ENCODE data around the gene FRMD4A. TPM values are rescaled to one million over a fixed set of nuclear protein-coding genes. Genes with fewer than 3 reads are reported as not detected.

FRMD4A gene
- total RNA-seq, 2 experiments from 2014 or later = 0.88 to 1.4 TPM

GRCh38 chr10:13693783-13694700 is 636.7 kb downstream of the FRMD4A start:
- no peak for ATAC-seq (ENCODE audit: low read depth)
- H3K4me3 Mint-ChIP-seq = no peak overlapping the region
- no peaks in the 10 kb centered on the region for H3K36me3 Mint-ChIP-seq
- H3K4me1 Mint-ChIP-seq = no peaks in the 10 kb centered on the region
- POLR2A ChIA-PET = no interaction called here
- H3K9me3 Mint-ChIP-seq = no peaks in the 10 kb centered on the region
- DNase-seq = no peak
- H3K27ac Mint-ChIP-seq = no peak overlapping the region
- H3K27me3 Mint-ChIP-seq = peaks cover 2% of the 10 kb centered on the region

GRCh38 chr10:13690281-13690825 is 640.4 kb downstream of the FRMD4A start:
- Mint-ChIP-seq H3K27me3 (peaks cover 6% of the 10 kb centered on the region), H3K4me3 (no peak overlapping the region), H3K36me3 (no peaks in the 10 kb centered on the region), H3K27ac (no peak overlapping the region), H3K4me1 (no peaks in the 10 kb centered on the region), H3K9me3 (no peaks in the 10 kb centered on the region)
- DNase-seq = no peak
- POLR2A ChIA-PET = no interaction called here
- no peak for ATAC-seq (ENCODE audit: low read depth)

DNA sequence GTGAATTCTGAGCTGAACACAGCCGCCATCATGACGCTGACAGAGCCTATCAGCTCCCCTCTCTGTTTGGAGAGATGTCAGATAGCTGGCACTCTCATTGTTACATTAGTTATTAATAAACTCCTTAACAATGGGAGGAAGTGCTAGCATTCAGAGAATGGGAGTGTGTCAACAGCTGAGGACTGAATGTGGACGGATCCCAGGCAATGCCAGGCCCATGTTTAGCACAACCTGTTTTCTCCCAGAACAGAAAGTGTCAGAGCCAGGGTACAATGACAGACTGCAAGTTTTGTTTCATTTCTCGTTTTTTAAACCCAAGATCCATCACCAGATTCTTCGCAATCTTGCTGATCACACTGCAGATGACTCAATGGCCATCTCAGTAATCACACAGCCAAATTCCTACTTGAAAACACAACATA is 644.4 kb downstream of the FRMD4A start:
- Mint-ChIP-seq H3K4me3 (no peak overlapping the region), H3K27me3 (peaks cover 12% of the 10 kb centered on the region), H3K36me3 (no peaks in the 10 kb centered on the region), H3K9me3 (no peaks in the 10 kb centered on the region), H3K27ac (no peak overlapping the region), H3K4me1 (no peaks in the 10 kb centered on the region)
- DNase-seq (no peak), ATAC-seq (ENCODE audit: low read depth) (no peak)
- POLR2A ChIA-PET = no interaction called here

GRCh38 chr10:13685885-13686284 is 644.8 kb downstream of the FRMD4A start:
- H3K4me3 Mint-ChIP-seq = no peak overlapping the region
- no peaks in the 10 kb centered on the region for H3K4me1 Mint-ChIP-seq
- H3K36me3 Mint-ChIP-seq = no peaks in the 10 kb centered on the region
- DNase-seq (no peak), ATAC-seq (ENCODE audit: low read depth) (no peak)
- POLR2A ChIA-PET = interaction anchor here (0.6 kb wide), 1 partner anchor 21 kb away, joined by 3 read pairs; no protein-coding TSS in a partner anchor
- no peak overlapping the region for H3K27ac Mint-ChIP-seq
- no peaks in the 10 kb centered on the region for H3K9me3 Mint-ChIP-seq
- H3K27me3 Mint-ChIP-seq = peaks cover 12% of the 10 kb centered on the region

- Mint-ChIP-seq H3K4me1 (no peaks in the 10 kb centered on the region), H3K27ac (no peak overlapping the region), H3K36me3 (no peaks in the 10 kb centered on the region), H3K4me3 (no peak overlapping the region), H3K9me3 (no peaks in the 10 kb centered on the region), H3K27me3 (peaks cover 12% of the 10 kb centered on the region)
- no peak for ATAC-seq (ENCODE audit: low read depth)
- POLR2A ChIA-PET = interaction anchor here (0.6 kb wide), 1 partner anchor 22 kb away, joined by 3 read pairs; no protein-coding TSS in a partner anchor
- DNase-seq = no peak
These were observed 645.8 kb downstream of the FRMD4A start for GRCh38 chr10:13684806-13685482.

DNA sequence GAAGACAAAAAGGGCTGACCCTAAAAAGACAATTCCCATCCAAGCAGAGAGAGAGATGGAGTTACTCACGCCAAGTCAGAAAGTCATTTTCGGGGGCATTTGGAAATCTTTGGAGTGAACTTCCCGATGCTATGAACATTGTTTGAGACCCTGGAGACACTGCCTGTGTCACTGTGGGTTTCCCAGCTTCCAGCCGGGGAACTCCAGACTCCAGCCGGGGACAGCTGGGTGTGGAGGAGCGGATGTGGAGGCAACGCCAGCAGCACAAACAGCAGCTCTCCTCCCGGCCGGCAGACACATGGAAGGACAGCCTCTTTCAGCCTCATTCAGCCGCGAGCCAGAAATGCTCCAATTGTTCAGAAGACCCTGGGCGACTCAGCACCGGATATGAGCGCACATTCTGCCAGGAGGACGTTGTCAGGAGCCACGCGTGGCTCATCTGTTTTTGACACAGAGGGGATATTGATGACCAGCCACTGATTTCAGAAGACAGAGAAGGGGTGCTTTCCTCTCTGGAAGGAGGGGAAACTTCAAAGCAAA is 646.4 kb downstream of the FRMD4A start:
- Mint-ChIP-seq H3K27me3 (peaks cover 12% of the 10 kb centered on the region), H3K4me1 (no peaks in the 10 kb centered on the region), H3K9me3 (no peaks in the 10 kb centered on the region), H3K27ac (no peak overlapping the region), H3K36me3 (no peaks in the 10 kb centered on the region), H3K4me3 (no peak overlapping the region)
- ATAC-seq (ENCODE audit: low read depth) = no peak
- POLR2A ChIA-PET = no interaction called here
- DNase-seq = no peak

GRCh38 chr10:13683017-13683416 is 647.7 kb downstream of the FRMD4A start:
- POLR2A ChIA-PET = no interaction called here
- Mint-ChIP-seq H3K36me3 (no peaks in the 10 kb centered on the region), H3K4me3 (no peak overlapping the region), H3K27ac (no peak overlapping the region), H3K9me3 (no peaks in the 10 kb centered on the region), H3K27me3 (peaks cover 12% of the 10 kb centered on the region), H3K4me1 (no peaks in the 10 kb centered on the region)
- DNase-seq (no peak), ATAC-seq (ENCODE audit: low read depth) (no peak)

GRCh38 chr10:13681960-13682359 is 648.8 kb downstream of the FRMD4A start:
- H3K36me3 Mint-ChIP-seq = no peaks in the 10 kb centered on the region
- POLR2A ChIA-PET = no interaction called here
- no peaks in the 10 kb centered on the region for H3K4me1 Mint-ChIP-seq
- no peak overlapping the region for H3K27ac Mint-ChIP-seq
- H3K4me3 Mint-ChIP-seq = no peak overlapping the region
- DNase-seq (no peak), ATAC-seq (ENCODE audit: low read depth) (no peak)
- no peaks in the 10 kb centered on the region for H3K9me3 Mint-ChIP-seq
- peaks cover 12% of the 10 kb centered on the region for H3K27me3 Mint-ChIP-seq

DNA sequence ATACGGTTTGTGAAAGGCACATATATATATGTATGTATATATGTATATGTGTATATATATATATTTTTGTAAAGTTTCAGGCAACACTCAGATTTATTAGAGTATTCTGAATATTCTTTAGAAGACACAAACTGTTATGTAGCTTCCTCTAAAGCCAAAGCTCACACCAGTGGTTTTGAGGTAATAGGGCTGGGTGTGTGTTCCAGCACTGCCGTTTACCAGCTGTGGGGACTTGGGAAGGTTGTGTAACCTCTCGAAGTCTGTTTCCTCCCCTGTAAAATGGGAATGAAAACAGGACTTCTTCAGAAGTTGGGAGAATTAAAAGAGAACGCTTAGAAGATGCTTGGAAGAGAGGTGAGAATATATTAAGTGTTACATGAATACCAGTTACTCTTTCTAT is 649.2 kb downstream of the FRMD4A start:
- no peak for ATAC-seq (ENCODE audit: low read depth)
- H3K4me1 Mint-ChIP-seq = no peaks in the 10 kb centered on the region
- H3K27me3 Mint-ChIP-seq = peaks cover 12% of the 10 kb centered on the region
- H3K4me3 Mint-ChIP-seq = no peak overlapping the region
- no peaks in the 10 kb centered on the region for H3K36me3 Mint-ChIP-seq
- no peak overlapping the region for H3K27ac Mint-ChIP-seq
- POLR2A ChIA-PET = no interaction called here
- no peak for DNase-seq
- H3K9me3 Mint-ChIP-seq = no peaks in the 10 kb centered on the region

DNA sequence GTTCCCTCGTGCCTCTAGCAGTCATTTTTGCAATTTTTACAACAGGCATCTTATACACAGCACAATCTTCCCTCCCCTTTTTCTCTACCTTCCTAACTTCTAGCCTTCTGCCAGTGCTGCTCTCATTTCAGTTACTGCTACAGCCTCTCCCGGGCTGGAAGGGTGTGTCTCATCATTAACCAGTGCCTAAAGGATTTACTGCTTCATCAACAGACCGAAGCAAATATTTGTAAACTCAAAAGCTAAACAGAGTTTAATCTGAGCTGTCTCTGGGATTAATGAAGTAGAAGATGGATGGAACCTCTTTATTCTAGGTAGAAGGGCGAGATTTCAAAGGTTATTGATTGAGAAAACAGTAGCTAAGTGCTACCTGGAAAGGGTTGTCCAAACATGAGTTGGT is 649.6 kb downstream of the FRMD4A start:
- no peak overlapping the region for H3K27ac Mint-ChIP-seq
- peaks cover 11% of the 10 kb centered on the region for H3K27me3 Mint-ChIP-seq
- no peaks in the 10 kb centered on the region for H3K9me3 Mint-ChIP-seq
- no peak overlapping the region for H3K4me3 Mint-ChIP-seq
- DNase-seq (no peak), ATAC-seq (ENCODE audit: low read depth) (no peak)
- H3K36me3 Mint-ChIP-seq = no peaks in the 10 kb centered on the region
- no peaks in the 10 kb centered on the region for H3K4me1 Mint-ChIP-seq
- POLR2A ChIA-PET = no interaction called here

DNA sequence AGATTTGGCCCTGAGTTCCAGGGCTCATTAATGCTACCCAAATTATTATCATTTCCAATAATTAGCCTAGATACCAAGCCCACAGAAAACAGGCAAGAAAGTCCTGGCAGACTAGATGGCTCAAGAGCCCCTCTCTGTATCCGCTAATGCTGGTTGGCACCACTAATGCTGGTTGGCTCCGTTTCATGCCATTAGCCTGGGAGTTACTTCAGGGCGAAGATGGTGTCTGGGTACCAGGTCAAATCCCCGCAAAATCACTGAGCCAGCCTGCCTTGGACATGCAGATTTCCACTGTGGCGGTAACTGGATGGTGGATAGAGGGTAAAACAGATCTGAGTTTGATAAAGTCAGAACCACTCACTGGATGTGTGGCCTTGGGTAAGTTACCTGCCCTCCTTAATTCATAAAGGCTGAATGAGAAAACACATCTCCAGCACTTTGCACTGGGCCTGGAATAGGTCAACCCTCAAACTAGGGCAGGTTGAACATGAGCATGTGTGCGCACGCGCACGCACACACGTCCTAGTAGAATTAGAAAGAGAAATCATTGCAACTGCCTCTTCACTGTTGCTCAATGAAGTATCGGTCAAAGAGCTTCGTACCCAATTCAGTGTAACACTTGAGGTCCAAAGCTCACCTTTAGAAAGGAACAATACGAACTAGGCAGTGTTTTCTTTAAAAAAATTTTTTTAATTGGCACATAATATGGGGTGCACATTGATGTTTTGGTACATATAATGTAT is 652.5 kb downstream of the FRMD4A start:
- POLR2A ChIA-PET = no interaction called here
- Mint-ChIP-seq H3K27ac (no peak overlapping the region), H3K4me1 (no peaks in the 10 kb centered on the region), H3K9me3 (no peaks in the 10 kb centered on the region), H3K27me3 (peaks cover 3% of the 10 kb centered on the region), H3K36me3 (no peaks in the 10 kb centered on the region), H3K4me3 (no peak overlapping the region)
- DNase-seq (no peak), ATAC-seq (ENCODE audit: low read depth) (no peak)

DNA sequence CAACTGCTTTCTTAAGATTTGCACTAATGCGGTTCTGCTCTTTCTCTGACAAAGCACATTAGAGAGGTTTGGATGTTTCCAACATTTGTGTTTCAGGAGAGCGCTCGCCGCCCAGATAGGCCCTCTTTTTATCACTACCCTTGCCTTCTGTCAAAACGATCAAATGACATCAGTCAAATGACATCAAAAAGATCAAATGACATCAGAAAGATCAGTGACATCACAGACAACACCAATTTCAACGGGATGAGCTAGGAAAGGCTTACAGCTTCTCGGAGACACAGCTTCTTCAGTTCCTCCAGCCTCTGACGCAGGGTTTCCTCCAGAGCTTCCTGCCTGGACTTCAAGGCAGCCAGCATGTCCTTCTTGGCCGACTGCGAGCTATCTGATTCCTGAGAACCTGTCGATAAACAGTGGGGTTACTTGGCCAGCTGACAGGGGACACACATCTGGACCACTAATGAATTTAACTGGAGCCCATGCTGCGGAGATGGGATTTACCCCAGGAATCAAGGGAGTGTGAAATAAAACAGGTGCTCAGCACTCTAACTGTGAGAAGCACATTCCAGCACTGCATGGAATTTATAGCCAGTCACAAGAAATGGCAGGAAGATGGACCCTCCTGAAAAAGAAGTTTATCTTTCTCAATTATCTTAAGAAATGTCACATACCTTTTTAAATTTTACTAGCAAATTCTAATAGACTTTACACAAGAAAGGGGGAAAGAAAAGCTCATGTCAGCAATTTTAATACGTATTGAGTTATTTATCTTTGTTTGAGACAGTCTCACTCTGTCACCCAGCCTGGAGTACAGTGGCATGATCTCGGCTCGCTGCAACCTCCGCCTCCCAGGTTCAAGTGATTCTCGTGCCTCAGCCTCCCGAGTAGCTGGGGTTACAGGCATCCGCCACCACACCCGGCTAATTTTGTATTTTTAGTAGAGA is 655.8 kb downstream of the FRMD4A start:
- no peak for DNase-seq
- H3K4me3 Mint-ChIP-seq = no peak overlapping the region
- ATAC-seq (ENCODE audit: low read depth) = no peak
- H3K4me1 Mint-ChIP-seq = no peaks in the 10 kb centered on the region
- H3K27ac Mint-ChIP-seq = no peak overlapping the region
- no peaks in the 10 kb centered on the region for H3K36me3 Mint-ChIP-seq
- no peaks in the 10 kb centered on the region for H3K9me3 Mint-ChIP-seq
- POLR2A ChIA-PET = no interaction called here
- H3K27me3 Mint-ChIP-seq = no peaks in the 10 kb centered on the region

Data from activated naive CD8-positive, alpha-beta T cell treated with anti-CD3 and anti-CD28 coated beads, Interleukin-2, amount 10 ng/mL, durations not matched to agents 7 days and 5 days (primary cell).